Loucy (cell line): Measurements from ENCODE around the gene CRAMP1.

ENCODE experiments used
- CTCF ChIP-seq: fragments of 200-600 bp; sonication (generic); conservative IDR thresholded peaks from 2 replicates; pipeline ENCODE4 v1.5.1; 2014; ENCODE audit warnings: mild to moderate bottlenecking, antibody characterized with exemption, low read length
- EZH2phosphoT487 ChIP-seq: fragments of 200-600 bp; IDR thresholded peaks from 2 replicates; pipeline ENCODE4 v1.6.1; 2018; ENCODE audit warnings: antibody characterized with exemption, mild to moderate bottlenecking, moderate library complexity, borderline replicate concordance

GRCh38 chr16:1630450-1631213 lies 18.5 kb downstream of the CRAMP1 start:
- TF ChIP-seq CTCF: no peak
- TF ChIP-seq EZH2phosphoT487: no peak
